ENCODE results near the gene OR14I1.

The OR14I1 gene

DNA sequence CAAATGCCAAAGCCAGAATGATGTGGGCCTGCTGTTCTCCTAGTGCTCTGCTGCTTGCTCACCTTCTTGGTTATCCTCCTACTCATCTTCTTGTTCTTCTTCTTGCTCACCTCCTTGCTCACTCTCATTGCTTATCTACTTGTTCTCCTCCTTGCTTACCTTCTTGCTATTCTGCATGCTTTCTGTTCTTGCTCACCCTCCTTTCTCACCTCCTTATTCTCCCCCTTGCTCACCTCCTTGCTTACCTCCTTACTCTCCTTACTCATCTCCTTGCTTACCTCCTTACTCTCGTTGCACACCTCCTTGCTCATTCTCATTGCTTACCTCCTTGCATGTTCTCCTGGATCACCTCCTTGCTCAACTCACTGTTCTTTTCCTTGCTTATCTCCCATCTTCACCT lies at the start of gene OR14I1:
Gene OR14I1, minus strand, starts transcription at position 53 of the 400 bp plus-strand sequence.
- DNase-seq (ENCODE audit: low read depth in 2 of 2), result no peak

DNA sequence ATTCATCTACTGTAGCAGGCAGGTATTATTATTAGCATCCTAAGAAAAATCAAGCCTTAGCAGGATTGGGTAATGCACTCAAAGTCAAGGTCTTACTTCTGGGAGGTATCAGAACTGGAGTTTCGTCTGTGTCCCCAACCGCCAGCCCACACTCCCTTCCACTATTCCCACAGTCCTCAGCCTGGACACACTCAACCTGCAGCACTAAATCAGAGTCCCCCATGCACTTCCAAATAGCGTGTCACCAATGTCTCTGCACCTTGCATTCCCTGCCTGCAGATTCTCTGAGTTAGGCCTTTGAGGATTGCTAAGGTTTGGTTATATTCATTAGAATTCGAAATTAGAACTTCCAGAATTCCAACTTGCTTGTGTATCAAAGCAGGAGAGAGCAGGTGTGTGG lies 49.1 kb upstream of the OR14I1 start:
- DNase-seq (ENCODE audit: low read depth in 2 of 2), result no peak

DNA sequence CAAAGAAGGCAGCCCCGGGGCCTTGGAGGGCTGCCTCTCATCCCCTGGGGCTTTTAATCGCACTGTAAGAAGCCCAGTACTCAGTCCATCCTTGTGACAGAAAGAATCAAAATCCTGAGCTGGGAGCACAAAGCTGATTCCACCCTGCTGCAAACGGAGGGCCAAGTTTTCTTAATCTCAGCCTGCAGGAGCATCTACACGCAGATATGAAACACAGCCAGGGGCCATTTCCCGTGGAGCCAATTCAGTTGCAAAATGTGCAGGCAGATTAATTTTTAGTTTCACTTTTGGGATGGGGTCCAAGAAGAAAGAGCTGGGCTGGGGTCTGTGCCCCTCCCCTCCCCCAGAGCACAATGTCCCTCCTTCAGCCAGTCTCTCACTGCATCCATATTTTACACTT lies 48.6 kb upstream of the OR14I1 start:
- no peak for DNase-seq (ENCODE audit: low read depth in 2 of 2)

DNA sequence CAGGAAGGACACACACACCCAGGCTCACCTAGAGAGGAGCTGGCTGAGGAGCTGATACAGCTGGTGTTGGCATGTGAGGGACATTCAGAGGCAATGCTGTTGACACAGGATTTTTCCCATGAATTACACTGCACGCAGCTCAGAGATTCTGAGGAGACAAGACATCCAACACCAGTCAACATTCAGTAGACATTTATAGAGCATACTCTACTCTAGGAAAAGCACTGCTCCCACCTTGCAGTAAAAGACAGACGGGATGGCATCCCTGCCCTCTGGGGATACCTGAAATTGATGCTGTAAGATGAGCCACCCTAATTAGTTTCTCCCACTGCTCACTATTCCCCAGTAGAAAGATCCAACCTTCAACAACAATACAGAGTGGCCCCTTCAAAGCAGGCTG lies 47.9 kb upstream of the OR14I1 start:
- no peak for DNase-seq (ENCODE audit: low read depth in 2 of 2)

DNA sequence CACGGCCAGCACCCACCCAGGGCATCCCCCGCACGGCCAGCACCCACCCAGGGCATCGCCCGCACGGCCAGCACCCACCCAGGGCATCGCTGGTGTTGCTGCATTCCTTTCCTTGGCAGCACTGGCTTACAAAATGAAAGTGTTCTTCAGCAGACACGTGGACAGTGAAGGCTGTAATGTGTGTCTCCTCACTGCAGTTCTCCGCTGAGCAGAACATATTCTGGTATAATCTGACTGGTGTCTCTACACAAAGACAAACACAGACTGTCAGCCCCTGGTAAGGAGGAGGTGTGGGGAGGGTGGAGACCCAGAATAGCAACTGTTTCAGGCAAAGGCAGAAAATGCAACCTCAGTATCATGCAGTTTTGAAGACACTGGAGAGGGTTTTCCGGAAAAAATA lies 45.6 kb upstream of the OR14I1 start:
- no peak for DNase-seq (ENCODE audit: low read depth in 2 of 2)

DNA sequence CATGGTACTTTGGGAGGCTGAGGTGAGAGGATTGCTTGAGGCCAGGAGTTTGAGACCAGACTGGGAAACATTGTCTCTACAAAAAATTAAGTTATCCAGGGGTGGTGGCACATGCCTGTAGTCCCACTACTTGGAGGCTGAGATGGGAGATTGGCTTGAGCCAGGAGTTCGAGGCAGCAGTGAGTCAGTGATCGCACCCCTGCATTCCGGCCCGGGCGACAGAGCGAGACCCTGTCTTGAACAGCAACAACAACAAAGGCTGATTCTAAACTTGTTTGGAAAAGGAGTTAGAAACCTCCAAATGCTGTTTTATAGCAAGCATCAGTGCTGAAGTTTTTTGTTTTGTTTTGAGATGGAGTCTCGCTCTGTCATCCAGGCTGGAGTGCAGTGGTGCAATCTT lies 38.3 kb upstream of the OR14I1 start:
- no peak for DNase-seq (ENCODE audit: low read depth in 2 of 2)

DNA sequence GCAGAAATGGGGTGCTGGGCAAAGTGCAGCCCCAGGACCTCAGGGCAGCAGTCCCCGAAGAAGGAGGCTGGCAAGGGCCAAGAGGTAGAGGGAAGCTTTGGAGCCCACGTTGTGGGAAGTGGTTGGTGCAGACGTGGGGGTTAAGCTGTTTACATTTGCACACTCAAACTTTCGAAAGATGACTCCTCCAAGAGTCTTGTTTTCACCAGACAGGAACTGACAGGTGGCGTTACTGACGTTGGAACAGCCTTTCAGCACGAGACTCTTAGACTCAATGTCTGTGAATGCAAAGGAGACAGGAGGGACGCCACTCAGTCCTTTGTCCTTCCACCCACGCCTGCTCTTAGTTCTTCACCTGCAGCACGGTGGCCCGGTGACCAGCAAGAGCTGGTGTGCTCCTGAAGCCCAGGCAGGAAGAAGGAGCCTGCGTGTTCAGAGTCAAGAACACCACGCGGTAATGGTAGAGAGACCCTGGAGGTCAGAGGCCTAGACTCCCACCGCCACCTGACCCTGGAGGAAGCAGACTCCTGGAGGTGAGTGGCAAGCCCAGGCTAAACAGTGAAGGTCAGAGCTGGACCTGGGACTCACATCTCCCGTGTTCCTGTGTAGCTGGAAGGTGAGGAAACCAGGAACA lies 37.1 kb upstream of the OR14I1 start:
- no peak for DNase-seq (ENCODE audit: low read depth in 2 of 2)

DNA sequence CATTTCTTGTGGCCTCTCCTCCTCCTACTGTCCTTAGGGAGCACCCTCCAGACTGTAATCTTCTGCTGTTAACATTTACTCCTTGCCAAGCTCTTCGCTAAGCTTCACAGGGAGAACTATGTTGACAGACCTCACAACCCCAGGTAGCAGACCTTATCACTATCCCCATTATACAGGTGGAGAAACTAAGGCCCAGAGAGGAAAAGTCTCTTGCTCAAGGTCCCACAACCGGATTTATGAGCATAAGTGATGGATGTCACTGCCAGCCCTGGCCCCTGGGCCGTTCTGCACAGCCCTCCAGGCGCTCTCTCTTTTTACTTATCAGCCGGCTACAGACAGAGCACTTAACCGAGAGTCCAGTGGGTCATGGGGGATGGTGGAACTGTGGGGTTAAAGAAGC lies 34.9 kb upstream of the OR14I1 start:
- no peak for DNase-seq (ENCODE audit: low read depth in 2 of 2)

DNA sequence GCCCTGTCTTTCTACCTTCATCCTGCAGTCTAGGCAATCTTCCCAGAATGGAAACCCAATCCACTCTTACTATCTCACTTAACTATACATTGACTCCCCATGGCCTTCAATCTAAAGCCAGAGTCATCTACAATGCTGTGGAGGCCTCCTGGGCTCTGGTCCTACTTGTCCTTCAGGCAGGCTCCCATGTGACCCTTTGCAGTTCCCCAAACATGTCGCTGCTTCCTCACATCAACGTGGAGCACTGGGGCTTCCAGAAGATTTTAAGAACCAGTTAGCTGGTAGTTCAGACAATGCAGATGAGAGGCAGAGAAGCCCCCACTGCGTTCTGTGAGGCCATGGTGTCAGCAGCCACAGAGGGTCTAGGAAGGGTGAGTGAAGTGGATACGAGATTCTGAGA lies 34.4 kb upstream of the OR14I1 start:
- DNase-seq (ENCODE audit: low read depth in 2 of 2), result no peak

DNA sequence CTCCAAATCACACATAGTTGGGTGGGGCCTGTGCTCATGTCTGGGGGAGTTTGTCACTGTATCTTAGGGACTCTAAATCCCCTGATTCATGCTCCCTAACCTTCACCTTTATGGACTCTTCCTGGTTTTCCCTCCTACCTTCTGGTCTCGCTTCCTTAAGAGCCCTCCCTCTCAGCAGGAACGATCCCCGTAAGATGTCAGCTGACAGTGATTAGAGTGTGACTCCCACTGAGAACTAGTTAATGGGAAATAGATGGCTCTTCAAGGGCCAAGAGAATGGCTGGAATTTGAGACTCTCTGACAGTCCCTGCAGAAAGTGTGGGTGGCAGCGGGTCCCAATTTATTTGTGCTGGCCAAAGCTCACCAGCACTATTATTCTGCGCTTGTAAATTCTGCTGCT lies 31.0 kb upstream of the OR14I1 start:
- DNase-seq (ENCODE audit: low read depth in 2 of 2), result no peak

DNA sequence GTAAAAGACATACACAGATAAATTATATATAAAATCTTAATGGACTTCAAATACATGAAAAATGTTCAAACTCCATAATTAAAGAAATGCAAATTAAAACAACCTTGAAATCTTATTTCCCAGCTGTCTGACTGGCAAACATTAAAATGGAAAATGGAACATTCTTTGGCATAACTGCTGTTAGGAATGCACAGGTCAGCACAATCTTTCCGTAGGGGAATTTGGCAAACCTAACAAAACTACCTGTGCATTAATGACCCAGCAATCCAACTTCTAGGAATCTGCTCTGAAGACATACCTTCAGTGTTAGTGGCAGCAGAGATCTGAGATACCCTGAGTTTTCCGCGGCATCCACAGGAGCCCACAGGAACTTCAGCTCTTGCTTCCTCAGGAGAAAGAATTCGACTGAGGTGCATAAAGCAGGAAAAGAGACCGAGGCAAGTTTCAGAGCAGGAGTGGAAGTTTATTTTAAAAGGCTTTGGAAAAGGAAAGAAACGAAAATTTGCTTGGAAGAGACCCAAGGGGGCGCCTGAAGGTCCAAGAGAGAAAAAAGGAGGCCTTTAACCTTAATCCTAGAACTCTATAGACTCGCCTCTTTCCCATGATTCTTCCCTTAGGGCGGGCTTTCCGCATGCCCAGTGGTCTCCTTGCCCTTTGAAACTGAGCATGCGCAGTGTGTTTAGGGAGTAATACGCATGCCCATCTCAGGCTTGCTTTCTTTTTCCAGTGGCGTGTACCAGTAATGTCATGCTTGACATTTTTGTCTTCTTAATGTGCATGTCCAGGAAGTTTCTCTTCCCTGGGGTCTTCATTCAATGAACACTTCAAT lies 28.2 kb upstream of the OR14I1 start:
- no peak for DNase-seq (ENCODE audit: low read depth in 2 of 2)

DNA sequence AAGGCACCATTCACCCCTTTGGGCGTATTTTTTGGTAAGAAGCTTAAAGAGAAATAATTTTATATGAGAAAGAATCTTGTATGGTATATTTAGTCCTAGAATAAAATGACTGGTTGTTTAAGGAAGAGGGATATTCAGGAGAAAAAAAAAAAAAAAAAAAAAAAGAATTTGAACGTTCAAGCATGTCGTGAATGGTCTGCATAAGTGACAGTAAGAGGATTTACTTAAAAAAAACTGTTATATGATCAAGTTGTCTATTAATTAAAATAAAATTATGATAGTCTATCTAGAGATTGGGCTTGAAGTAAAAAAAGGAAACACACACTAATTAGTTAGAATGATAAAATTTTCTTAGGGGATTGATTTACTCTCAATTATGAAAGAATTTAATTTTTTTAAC lies 11.7 kb upstream of the OR14I1 start:
- DNase-seq (ENCODE audit: low read depth in 2 of 2), result no peak

DNA sequence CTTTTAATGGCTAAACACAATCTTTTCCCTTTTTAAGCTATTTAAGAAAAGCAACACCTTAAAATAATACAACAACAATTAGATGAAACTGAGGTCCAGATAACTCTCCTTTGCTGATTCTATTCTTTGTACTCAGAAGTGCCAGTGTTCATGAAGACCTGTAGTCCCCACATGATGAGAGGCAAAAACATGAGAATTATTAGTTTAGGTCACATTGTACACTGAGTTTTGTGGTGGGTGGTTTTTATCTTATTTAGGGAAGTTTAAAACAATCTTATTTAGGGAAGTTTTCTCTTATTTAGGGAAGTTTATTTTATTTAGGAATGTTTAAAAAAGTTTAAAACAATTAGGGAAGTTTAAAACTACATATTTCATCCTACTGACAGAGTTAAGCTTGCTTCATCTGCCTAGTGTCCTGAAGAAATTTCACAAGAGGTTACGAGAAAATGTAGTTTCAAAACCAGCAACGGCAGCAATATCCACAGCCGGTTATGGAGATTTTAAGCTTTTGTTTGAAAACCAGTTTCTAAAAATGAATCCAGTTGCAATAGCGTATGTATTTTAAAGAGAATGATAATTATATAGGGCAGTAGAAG lies 7.8 kb upstream of the OR14I1 start:
- no peak for DNase-seq (ENCODE audit: low read depth in 2 of 2)

DNA sequence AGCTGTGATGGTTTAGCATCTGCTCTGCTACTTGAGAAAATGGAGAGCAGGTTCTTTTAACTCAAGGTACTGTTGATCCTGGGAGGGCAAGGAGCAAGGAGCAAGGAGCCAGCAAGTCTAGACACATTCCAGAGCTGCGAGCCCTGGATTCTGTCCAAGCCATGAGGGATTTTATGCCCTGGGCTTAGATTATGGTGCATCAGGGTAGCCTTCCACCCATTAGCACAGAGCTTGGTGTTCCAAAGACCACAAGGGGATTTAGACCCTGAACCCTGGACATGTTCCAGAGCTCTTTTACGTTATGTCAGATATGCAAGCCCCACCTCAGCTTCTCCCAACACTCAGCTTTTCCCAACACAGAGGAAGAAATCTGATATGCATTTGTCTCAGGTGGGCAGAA lies 2.0 kb upstream of the OR14I1 start:
- no peak for DNase-seq (ENCODE audit: low read depth in 2 of 2)

DNA sequence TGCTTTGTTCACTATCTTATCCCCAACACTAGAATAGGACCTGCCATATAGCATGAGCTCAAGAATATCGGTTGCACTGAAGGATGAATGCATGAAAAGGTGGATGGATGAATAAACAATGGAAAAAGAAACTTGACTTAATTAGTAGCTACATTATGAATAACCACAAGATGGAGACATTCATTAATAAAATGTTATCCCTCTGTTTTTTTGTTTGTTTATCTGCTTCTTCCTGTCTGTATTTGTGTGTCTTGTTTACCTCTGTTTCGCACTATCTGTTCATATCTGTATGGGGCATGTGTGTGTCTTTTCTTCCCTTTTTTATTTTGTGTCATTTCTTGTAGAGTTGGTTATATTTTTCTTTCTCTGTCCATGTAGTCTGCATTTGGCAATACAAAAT lies 1.1 kb upstream of the OR14I1 start:
- no peak for DNase-seq (ENCODE audit: low read depth in 2 of 2)

DNA sequence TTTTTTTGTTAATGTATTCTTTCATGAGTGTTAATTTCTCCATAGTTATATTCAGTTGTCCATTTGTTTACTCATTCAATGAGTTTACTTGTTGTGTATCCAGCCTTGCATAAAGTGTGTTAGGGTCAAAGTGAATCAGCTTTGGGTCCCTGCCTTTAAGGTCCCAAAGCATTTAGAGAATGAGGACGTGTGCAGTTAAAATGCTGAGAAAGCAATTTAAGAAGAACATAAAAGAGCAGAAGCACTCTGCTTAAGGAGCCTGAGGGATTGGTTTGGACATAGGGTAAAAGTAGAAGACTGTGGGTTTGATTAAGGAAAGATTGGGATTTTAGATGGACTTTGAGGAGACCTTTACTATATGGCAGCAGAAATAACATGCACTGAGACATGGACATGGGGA lies 3.5 kb downstream of the OR14I1 start:
- no peak for DNase-seq (ENCODE audit: low read depth in 2 of 2)

DNA sequence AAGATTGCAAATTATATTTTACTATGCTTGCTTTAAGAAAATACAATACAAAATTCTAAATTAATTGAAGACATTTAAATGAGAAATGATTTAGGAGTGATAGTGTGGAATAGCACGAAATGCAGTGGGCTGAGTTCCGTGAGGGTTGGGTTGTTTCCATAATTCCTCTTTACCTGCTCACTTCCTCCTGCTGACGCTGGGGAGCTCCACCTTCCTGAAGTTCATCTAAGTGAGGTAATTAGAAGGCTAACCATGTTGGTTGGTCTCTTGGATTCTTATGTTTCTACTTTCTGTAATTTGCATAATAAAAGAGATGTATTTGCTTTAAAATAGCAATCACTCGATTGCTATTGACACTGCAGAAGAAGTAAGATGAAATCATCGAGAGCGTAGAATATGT lies 4.7 kb downstream of the OR14I1 start:
- DNase-seq (ENCODE audit: low read depth in 2 of 2), result no peak

DNA sequence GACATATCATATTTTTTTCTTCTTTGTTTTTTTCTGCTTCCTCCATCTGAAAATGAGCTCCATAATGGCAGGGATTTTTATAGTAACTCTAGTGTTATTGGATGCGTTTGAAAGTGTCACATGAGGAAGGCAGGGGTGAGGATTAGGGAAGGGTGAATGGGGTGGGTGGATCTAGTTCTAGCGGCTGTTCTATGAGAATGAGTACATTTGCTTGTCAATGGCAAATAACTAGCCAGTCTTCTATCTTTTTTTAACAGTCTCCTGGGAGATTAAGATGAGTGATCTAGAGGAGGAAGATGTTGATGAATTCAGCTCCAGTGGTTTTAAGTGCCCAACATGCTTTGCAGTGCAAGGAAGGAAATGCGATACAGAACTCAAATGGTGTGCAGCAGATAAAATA lies 5.8 kb downstream of the OR14I1 start:
- DNase-seq (ENCODE audit: low read depth in 2 of 2), result no peak

DNA sequence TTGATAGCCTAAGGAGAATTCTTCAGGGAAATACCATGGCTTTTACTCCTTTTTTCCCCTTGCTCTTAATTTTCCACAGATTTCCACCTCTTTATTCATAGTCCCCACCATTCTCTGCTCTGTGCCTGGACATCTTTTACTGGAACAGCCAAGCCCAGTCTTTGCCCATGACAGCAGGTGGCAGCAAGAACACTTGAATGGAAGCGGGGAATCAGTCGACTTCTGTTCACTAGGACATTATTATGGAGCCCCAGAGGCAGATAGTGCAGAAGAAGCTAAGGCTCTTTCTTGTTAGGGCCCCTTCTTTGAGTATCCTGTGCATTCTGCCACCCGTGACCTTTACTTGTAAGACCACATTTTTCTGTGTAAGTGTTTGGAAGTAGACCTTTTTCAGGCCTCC lies 6.3 kb downstream of the OR14I1 start:
- DNase-seq (ENCODE audit: low read depth in 2 of 2), result no peak

DNA sequence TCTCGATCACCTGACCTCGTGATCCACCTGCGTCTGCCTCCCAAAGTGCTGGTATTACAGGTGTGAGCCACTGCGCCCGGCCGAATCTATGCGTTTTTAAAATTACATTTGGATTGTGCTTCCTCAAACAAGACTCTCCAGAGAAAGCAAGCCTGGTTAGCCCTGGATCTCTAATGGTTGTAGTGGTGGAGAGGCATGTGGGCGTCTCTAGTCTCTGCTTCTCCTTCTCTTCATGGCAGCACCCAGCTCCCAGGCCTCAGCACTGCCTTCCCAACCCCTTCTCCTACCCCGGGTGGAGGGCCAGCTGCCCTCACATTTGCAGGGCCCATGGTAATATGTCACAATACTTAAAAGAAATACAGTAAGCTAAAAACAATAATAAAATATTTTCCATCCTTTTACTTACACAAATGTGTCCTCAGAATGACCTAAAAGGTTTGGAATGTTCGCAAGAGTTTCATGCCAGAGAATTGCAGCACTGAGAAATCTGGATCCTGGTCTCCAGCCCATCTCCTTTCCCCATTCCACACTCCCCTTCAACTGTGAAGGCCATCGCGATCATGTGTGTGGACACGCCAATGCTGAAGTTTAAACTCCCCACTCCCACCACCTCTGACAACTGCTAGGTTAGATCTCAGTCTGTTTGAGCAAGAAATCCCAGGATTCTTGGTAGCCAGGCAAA lies 7.0 kb downstream of the OR14I1 start:
- DNase-seq (ENCODE audit: low read depth in 2 of 2), result no peak

DNA sequence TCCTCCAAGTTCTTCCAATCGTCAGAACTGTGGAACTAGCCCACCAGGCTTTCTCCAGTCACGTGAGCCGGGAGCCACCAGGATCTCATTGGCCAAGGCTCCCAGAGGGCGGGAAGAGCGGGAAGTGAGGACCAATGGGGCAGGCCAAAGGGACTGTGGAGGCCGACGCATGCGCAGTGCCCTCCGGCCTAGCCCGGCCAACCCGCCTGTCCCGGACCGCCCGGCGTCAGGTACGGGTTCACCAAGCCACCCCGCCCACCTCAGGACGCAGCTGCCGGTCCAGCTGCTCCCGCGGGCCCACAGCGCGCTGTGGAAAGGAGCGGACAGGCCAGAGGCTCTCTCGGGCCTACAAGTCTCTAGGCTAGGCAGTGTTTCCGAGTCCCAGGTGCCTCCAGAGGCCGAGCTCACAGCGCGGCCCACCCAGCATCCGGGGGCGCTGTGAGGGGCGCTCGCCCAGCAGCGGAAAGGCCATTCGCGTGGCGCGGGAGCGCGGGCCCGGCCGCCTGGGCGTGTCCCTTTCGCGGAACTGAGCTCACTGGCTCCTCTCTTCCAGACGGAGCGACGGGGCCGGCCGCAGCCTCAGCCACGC lies 10.9 kb downstream of the OR14I1 start:
- DNase-seq (ENCODE audit: low read depth in 2 of 2), result no peak

Measured in activated CD4-positive, alpha-beta T cell treated with anti-CD3 and anti-CD28 coated beads for 24 hours (primary cell).